Hair follicular keratinocyte (primary cell): ENCODE results near the gene ABRACL. TPM values are rescaled to one million over a fixed set of nuclear protein-coding genes. Genes with fewer than 3 reads are reported as not detected.

Experiments
- total RNA-seq: library from RNA; depleted of rRNA; stranded (reverse); fragments of >200 nt; gene quantifications from 2 replicates; pipeline ENCODE4 v1.2.3, GENCODE V29; 2015

The ABRACL gene, protein sequence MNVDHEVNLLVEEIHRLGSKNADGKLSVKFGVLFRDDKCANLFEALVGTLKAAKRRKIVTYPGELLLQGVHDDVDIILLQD
- 82.2 and 107 TPM in 2 replicates for total RNA-seq

DNA sequence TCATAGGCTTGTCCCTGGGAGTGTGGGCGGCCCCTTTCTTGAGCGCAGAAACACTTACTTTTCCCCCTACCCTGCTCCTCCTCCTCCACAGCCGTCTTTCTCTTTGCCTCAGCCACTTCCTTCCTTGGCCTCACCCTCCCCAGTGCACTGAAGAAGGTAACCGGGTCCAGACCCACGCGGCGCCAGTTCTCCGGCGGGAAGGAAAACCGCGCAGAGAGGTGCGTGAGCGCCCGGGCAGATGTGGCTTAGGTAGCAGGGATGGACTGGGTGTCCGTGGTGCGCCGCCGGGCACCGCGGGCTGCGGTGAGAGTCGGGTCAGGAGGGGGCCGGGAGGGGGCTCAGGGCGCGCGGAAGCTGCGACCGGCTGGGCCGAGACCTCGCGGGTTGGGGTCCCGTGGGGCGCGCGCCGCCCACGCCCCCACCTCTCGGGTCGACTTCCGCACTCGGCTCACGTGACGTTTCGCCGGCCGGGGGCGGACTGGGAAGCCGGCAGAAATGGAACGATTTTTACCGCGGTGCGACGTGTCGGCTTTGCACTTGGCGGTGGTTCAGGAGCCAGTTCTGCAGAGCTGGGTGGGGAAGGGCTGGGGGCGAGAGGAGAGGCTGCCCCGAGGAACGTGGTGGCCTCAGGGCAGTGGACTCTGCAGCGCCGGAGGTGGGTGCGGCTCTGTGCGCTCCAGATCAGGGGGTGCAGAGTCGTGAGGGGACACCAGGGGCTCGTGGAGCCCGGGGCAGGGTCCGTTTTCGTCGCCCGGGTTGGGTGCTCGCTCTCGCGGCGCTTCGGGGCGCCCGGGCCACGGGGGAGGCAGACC lies at the start of gene ABRACL:
TSS of gene ABRACL (plus strand) at position 88 of the 812 bp plus-strand sequence. CDS start 5,416 bp downstream, outside the sequence.

GRCh38 chr6:138987643-138988468 lies 40.7 kb upstream of the ABRACL start, which contains the start of gene REPS1:
Gene REPS1, minus strand, starts transcription at chr6:138988253. Its CDS starts 571 bp downstream, at chr6:138987682.

Other genes starting within 250 kb of the ABRACL start
- not detected in 2 replicates for gene ECT2L, start 232.7 kb upstream of the ABRACL start, total RNA-seq
- gene REPS1, start 40.5 kb upstream of the ABRACL start, total RNA-seq = 31.7 and 35.0 TPM in 2 replicates
- 12.1 and 17.3 TPM in 2 replicates for gene HECA, start 106.3 kb downstream of the ABRACL start, total RNA-seq